ENCODE measurements around the gene BEND6. TPM values are rescaled to one million over a fixed set of nuclear protein-coding genes. Genes with fewer than 3 reads are reported as not detected.

BEND6 gene
- total and polyA plus RNA-seq, 8 donors = 0.33 to 3.4 (median 1.2) TPM; not detected in 1

DNA sequence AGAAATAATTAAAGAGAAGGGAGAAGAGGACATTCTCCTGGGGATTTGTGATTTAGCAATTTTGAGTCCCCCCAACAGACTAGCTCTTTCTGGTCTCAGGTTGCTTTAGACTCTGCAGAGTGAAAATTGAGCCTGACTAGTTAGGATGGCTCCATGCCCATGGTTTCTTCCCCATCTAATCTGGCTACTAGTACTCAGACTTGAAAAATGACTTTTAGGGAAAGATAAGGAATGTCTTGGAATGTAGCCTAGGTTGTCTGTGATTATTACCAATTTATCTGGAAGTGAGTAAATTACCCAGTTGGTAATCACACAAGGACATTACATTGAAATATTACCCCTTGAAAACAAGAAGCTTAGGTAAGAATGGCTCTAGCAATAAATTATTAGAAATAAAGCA, 4.2 kb downstream of the BEND6 start:
- H3K27ac ChIP-seq = no peak overlapping the region

DNA sequence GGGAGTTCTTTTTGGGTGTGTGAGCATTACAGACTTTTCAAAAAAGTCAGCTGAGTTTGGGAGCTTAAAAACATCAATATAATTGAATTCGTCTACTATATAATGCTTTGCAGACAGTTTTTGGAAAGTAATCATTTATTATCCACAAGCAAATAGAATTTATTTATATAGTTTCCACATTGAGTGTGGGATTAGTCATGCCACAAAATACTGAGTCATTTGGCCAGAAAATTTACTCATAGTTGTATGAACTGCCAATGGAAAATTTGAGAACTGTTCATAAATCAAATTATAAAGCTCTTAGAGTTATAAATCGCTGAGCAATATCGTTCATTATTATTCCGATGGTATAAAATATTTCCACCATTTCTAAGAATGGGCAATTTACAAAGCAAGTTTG, 5.0 kb downstream of the BEND6 start:
- intact Hi-C loops (cut with DNase I; ENCODE audit: low total_unique reads) = no loop called here
- Histone ChIP-seq H3K27me3 (peaks cover 0 to 19% (median 4%) of the 10 kb centered on the region in 3 donors), H3K36me3 (no peaks in the 10 kb centered on the region), H3K4me1 (peaks cover 8 to 11% (median 10%) of the 10 kb centered on the region in 4 donors), H3K27ac (no peak overlapping the region), H3K4me3 (no peak overlapping the region), H3K9me3 (no peaks in the 10 kb centered on the region)
- 62 to 82% (median 76%) methylated on average over 4 of the region's 4 CpGs for WGBS, 5 donors
- no peak for TF ChIP-seq POLR2A (IDR thresholded peaks at IDR 0.05)
- TF ChIP-seq, protein P1, sequence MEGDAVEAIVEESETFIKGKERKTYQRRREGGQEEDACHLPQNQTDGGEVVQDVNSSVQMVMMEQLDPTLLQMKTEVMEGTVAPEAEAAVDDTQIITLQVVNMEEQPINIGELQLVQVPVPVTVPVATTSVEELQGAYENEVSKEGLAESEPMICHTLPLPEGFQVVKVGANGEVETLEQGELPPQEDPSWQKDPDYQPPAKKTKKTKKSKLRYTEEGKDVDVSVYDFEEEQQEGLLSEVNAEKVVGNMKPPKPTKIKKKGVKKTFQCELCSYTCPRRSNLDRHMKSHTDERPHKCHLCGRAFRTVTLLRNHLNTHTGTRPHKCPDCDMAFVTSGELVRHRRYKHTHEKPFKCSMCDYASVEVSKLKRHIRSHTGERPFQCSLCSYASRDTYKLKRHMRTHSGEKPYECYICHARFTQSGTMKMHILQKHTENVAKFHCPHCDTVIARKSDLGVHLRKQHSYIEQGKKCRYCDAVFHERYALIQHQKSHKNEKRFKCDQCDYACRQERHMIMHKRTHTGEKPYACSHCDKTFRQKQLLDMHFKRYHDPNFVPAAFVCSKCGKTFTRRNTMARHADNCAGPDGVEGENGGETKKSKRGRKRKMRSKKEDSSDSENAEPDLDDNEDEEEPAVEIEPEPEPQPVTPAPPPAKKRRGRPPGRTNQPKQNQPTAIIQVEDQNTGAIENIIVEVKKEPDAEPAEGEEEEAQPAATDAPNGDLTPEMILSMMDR (IDR thresholded peaks at IDR 0.05) = no peak
- TF ChIP-seq POLR2AphosphoS5 (IDR thresholded peaks at IDR 0.05) = no peak
- no peak for TF ChIP-seq EP300 (IDR thresholded peaks at IDR 0.05)
- no peak for DNase-seq

More for the DNA sequence above, 4.2 kb downstream of the BEND6 start:
- Histone ChIP-seq H3K27me3 (peaks cover 0 to 25% (median 8%) of the 10 kb centered on the region in 3 donors), H3K4me1 (peaks cover 13 to 15% (median 13%) of the 10 kb centered on the region in 4 donors), H3K9me3 (no peaks in the 10 kb centered on the region), H3K36me3 (no peaks in the 10 kb centered on the region), H3K4me3 (no peak overlapping the region)
- intact Hi-C loops (cut with DNase I; ENCODE audit: low total_unique reads) = no loop called here
- DNase-seq = no peak
- TF ChIP-seq POLR2AphosphoS5 (IDR thresholded peaks at IDR 0.05) (no peak), POLR2A (IDR thresholded peaks at IDR 0.05) (no peak), EP300 (IDR thresholded peaks at IDR 0.05) (no peak)
- TF ChIP-seq, protein P1 (IDR thresholded peaks at IDR 0.05) = no peak

DNA sequence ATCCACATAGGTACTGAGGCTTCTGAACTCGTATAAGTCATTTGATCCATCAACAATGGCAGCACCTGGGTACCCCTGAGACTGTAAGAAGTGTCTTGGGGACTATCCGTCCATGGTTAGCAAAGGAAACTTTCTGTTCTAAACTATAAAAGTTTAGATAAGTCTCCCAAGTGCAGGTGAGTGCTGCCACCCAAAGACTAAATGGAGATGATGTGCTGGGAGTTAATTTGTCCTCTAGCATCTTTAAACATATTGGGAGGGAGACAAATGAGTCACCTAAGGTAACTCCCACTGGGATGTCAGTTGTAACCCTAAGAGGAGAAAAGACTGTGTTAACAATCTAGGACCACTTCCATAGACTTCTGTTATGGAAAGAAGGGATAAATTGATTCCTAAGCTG, 6.2 kb downstream of the BEND6 start:
- no peaks in the 10 kb centered on the region for H3K36me3 ChIP-seq
- no peak for DNase-seq
- peaks cover 0 to 8% (median 0%) of the 10 kb centered on the region in 3 donors for H3K27me3 ChIP-seq
- no peak overlapping the region for H3K4me3 ChIP-seq
- 54 to 65% (median 60%) methylated on average over 2 of the region's 2 CpGs for WGBS, 5 donors
- peaks cover 0 to under 1% (median 0%) of the 10 kb centered on the region in 4 donors for H3K4me1 ChIP-seq
- intact Hi-C loops (cut with DNase I; ENCODE audit: low total_unique reads) = no loop called here
- no peaks in the 10 kb centered on the region for H3K9me3 ChIP-seq
- no peak for TF ChIP-seq EP300 (IDR thresholded peaks at IDR 0.05)
- TF ChIP-seq, protein P1 (IDR thresholded peaks at IDR 0.05) = no peak
- TF ChIP-seq POLR2AphosphoS5 (IDR thresholded peaks at IDR 0.05) = no peak
- TF ChIP-seq POLR2A (IDR thresholded peaks at IDR 0.05) = no peak
- no peak overlapping the region for H3K27ac ChIP-seq

DNA sequence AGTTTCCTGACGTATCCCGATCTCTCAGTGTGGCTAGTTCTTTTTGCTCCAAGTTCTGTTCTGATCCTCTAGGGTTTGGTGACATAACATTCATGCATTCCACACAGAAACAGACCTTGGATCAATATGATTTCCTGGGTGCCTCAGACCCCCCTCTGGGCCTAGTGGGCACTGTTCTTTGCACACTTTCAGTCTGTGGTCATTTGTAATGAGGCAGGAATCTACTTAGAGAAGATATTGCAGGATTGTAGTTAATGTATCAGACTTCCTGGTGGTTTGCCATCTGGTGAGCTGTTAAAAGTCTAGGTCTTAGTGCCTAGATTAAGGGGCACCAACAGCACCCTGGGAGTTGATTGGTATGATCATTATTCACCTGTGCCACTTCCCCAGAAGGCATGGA, 7.5 kb downstream of the BEND6 start:
- intact Hi-C loops (cut with DNase I; ENCODE audit: low total_unique reads) = no loop called here
- no peak for DNase-seq
- Histone ChIP-seq H3K9me3 (no peaks in the 10 kb centered on the region), H3K4me1 (no peaks in the 10 kb centered on the region), H3K27ac (no peak overlapping the region), H3K36me3 (no peaks in the 10 kb centered on the region), H3K4me3 (no peak overlapping the region), H3K27me3 (no peaks in the 10 kb centered on the region)
- WGBS, 5 donors = 93 to 100% (median 95%) methylated on average over 2 of the region's 2 CpGs
- no peak for TF ChIP-seq EP300 (IDR thresholded peaks at IDR 0.05)
- no peak for TF ChIP-seq POLR2A (IDR thresholded peaks at IDR 0.05)
- no peak for TF ChIP-seq POLR2AphosphoS5 (IDR thresholded peaks at IDR 0.05)
- TF ChIP-seq, protein P1 (IDR thresholded peaks at IDR 0.05) = no peak

All from stomach (tissue), 9 donors.